ENCODE data around the gene CHL1. TPM values are rescaled to one million over a fixed set of nuclear protein-coding genes. Genes with fewer than 3 reads are reported as not detected.
A peak's percentile ranks its signal among the peaks of the same experiment; 100 is the strongest.

CHL1 gene
- total and polyA plus RNA-seq, 2 of the 8 experiments (the other 6 are each of a cell fraction or from before 2014, with no cell fraction given) = 0.05 to 0.99 TPM

- H2BK20ac ChIP-seq (ENCODE audit: low read length) = no peak overlapping the region
- DNase-seq (ENCODE audit: low read depth in 1 of 2, low spot score in 2 of 2) (no peak), FAIRE-seq (peak; percentile 68)
- no peaks in the 10 kb centered on the region for H3K79me2 ChIP-seq (ENCODE audit: control insufficient read depth in 1 of 2, insufficient read depth in 2 of 2, low read length in 2 of 2)
- H2BK120ac ChIP-seq (replicated peaks; ENCODE audit: low read depth, low read length) = no peak overlapping the region
- H2BK5ac ChIP-seq (ENCODE audit: low read depth, low read length) = no peak overlapping the region
- no peak overlapping the region for H2BK15ac ChIP-seq (ENCODE audit: low read length)
- H3K4me2 ChIP-seq (ENCODE audit: insufficient read depth in 1 of 2, low read depth in 2 of 2, low read length in 2 of 2) = peak overlapping the region in 1 of 2 experiments; percentile 22; a peak in 1 of 4 replicates
- no peak overlapping the region for H4K91ac ChIP-seq (replicated peaks; ENCODE audit: insufficient read length, low read length)
- H2BK12ac ChIP-seq (ENCODE audit: low read depth, low read length) = no peak overlapping the region
- H3K4me1 ChIP-seq (replicated peaks in 1 of 4; ENCODE audit: control insufficient read depth in 3 of 4, insufficient read depth in 4 of 4, low read length in 3 of 4) = no peaks in the 10 kb centered on the region
- POLR2A ChIA-PET (ENCODE audit: partially characterized antibody) = no interaction called here
- H3K23me2 ChIP-seq (ENCODE audit: low read depth, low read length) = no peaks in the 10 kb centered on the region
- no peaks in the 10 kb centered on the region for H3K79me1 ChIP-seq (ENCODE audit: low read depth, low read length)
- no peaks in the 10 kb centered on the region for H3K9me3 ChIP-seq (ENCODE audit: insufficient read depth in 2 of 2, low read depth in 1 of 2, low read length in 1 of 2)
- 51% methylated on average over 3 of the region's 3 CpGs; no CpG with 5 or more reads in 1 of the 2 experiments for WGBS, 2 experiments (ENCODE audit: extremely low coverage in 1 of 2, insufficient coverage in 1 of 2, insufficient read length in 1 of 2, insufficient replicate concordance in 2 of 2, low coverage in 1 of 2, low lambda C conversion rate in 2 of 2, missing lambda C conversion rate in 1 of 2)
- H4K20me1 ChIP-seq (replicated peaks in 1 of 2; ENCODE audit: control insufficient read depth in 1 of 2, insufficient read depth in 2 of 2, low read length in 2 of 2) = no peaks in the 10 kb centered on the region
- H2AFZ ChIP-seq (ENCODE audit: low read length) = no peak overlapping the region
- H3K4ac ChIP-seq (replicated peaks; ENCODE audit: insufficient read length, low read depth, low read length) = no peak overlapping the region
- H3K56ac ChIP-seq (replicated peaks; ENCODE audit: insufficient read length, low read depth, low read length) = no peak overlapping the region
- H3K9ac ChIP-seq (replicated peaks in 1 of 4; ENCODE audit: extremely low read depth in 1 of 4, low read depth in 3 of 4, low read length in 3 of 4) = no peak overlapping the region
- H3K4me3 ChIP-seq (ENCODE audit: extremely low read depth in 1 of 4, insufficient read depth in 2 of 4, low read depth in 3 of 4, low read length in 4 of 4) = no peak overlapping the region
- no peak overlapping the region for H4K5ac ChIP-seq (ENCODE audit: insufficient read length, low read depth, low read length)
- no peak overlapping the region for H3K18ac ChIP-seq (ENCODE audit: extremely low read depth, low read length)
- no peak overlapping the region for H3K23ac ChIP-seq (ENCODE audit: insufficient read length)
- no peaks in the 10 kb centered on the region for H3K27me3 ChIP-seq (replicated peaks in 1 of 4; ENCODE audit: control insufficient read depth in 3 of 4, extremely low read depth in 1 of 4, insufficient read depth in 3 of 4, low read length in 3 of 4)
- H3K36me3 ChIP-seq (ENCODE audit: control insufficient read depth in 2 of 4, insufficient read depth in 4 of 4, low read length in 3 of 4) = no peaks in the 10 kb centered on the region
- no peak overlapping the region for H3K27ac ChIP-seq (ENCODE audit: low read depth, low read length)
- CTCF ChIA-PET (ENCODE audit: partially characterized antibody) = interaction anchor here (1.5 to 1.7 kb wide), 3 partner anchors 18 to 335 kb away, joined by 3 to 9 read pairs (median 3); no protein-coding TSS in a partner anchor
- TF ChIP-seq TBP (IDR thresholded peaks at IDR 0.05; ENCODE audit: low read depth, low read length) (no peak), RXRA (IDR thresholded peaks at IDR 0.05; ENCODE audit: insufficient read depth, low read depth, low read length) (no peak), RAD21 (IDR thresholded peaks at IDR 0.05 in 1 of 2, conservative IDR thresholded peaks at IDR 0.05 in 1 of 2; ENCODE audit: low read depth in 2 of 2, low read length in 2 of 2) (peak; percentile 70 to 72), FOSL1 (IDR thresholded peaks at IDR 0.05; ENCODE audit: insufficient read depth, low read depth, low read length) (no peak), ZNF274 (IDR thresholded peaks at IDR 0.05; ENCODE audit: borderline replicate concordance, extremely low read depth, low read length) (no peak)
- TF ChIP-seq, protein P1, sequence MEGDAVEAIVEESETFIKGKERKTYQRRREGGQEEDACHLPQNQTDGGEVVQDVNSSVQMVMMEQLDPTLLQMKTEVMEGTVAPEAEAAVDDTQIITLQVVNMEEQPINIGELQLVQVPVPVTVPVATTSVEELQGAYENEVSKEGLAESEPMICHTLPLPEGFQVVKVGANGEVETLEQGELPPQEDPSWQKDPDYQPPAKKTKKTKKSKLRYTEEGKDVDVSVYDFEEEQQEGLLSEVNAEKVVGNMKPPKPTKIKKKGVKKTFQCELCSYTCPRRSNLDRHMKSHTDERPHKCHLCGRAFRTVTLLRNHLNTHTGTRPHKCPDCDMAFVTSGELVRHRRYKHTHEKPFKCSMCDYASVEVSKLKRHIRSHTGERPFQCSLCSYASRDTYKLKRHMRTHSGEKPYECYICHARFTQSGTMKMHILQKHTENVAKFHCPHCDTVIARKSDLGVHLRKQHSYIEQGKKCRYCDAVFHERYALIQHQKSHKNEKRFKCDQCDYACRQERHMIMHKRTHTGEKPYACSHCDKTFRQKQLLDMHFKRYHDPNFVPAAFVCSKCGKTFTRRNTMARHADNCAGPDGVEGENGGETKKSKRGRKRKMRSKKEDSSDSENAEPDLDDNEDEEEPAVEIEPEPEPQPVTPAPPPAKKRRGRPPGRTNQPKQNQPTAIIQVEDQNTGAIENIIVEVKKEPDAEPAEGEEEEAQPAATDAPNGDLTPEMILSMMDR (IDR thresholded peaks at IDR 0.05; ENCODE audit: control extremely low read depth in 1 of 3, insufficient read depth in 1 of 3, low read depth in 1 of 3, low read length in 3 of 3) = peak in 2 of 3 experiments; percentile 24 to 46; a peak in 2 of 4 replicates
- no peak overlapping the region for H3K14ac ChIP-seq (ENCODE audit: insufficient read length)
- no peak overlapping the region for H2AK5ac ChIP-seq (ENCODE audit: low read depth, low read length)
- no peak overlapping the region for H4K8ac ChIP-seq (ENCODE audit: extremely low read depth, insufficient read depth, low read length)
Measured at GRCh38 chr3:377158-377561, 180.6 kb downstream of the CHL1 start.
